LNCaP clone FGC (cell line): ENCODE data around the gene FOXP1.

Source experiments
- DNase-seq: peaks from one replicate; pipeline ENCODE4 v3.0.0-alpha.2; 2011; ENCODE audit warnings: low read depth
- H3K4me3 ChIP-seq: 2 replicates; pipeline ENCODE4 v1.5.1; 2011; ENCODE audit warnings: mild to moderate bottlenecking, low read depth, low read length, control low read depth
- CTCF ChIP-seq: IDR thresholded peaks from 2 replicates; pipeline ENCODE4 v1.5.1; 2012; ENCODE audit warnings: mild to moderate bottlenecking; ENCODE audit not compliant: control insufficient read depth, insufficient read depth; ENCODE audit errors: extremely low read depth

FOXP1 gene

GRCh38 chr3:71566776-71567175 is 16.8 kb downstream of the FOXP1 start:
- TF ChIP-seq CTCF, result no peak
- no peak overlapping the region for H3K4me3 ChIP-seq

GRCh38 chr3:71565976-71566375 is 17.6 kb downstream of the FOXP1 start:
- TF ChIP-seq CTCF, result no peak
- no peak overlapping the region for H3K4me3 ChIP-seq
- DNase-seq, result no peak

More at GRCh38 chr3:71566776-71567175, 16.8 kb downstream of the FOXP1 start:
- DNase-seq, result no peak

- DNase-seq, result no peak
- TF ChIP-seq CTCF, result no peak
- no peak overlapping the region for H3K4me3 ChIP-seq
These were observed 18.2 kb downstream of the FOXP1 start for GRCh38 chr3:71565316-71565715.

GRCh38 chr3:71564361-71564760 is 19.2 kb downstream of the FOXP1 start:
- H3K4me3 ChIP-seq, result no peak overlapping the region
- DNase-seq, result no peak
- TF ChIP-seq CTCF, result no peak

- no peak for TF ChIP-seq CTCF
- DNase-seq, result no peak
- H3K4me3 ChIP-seq, result no peak overlapping the region
These were observed 19.7 kb downstream of the FOXP1 start for GRCh38 chr3:71563827-71564226.

GRCh38 chr3:71562938-71563337 is 20.6 kb downstream of the FOXP1 start:
- TF ChIP-seq CTCF, result no peak
- H3K4me3 ChIP-seq, result no peak overlapping the region
- no peak for DNase-seq

GRCh38 chr3:71560665-71561064 is 22.9 kb downstream of the FOXP1 start:
- no peak for DNase-seq
- TF ChIP-seq CTCF, result no peak
- H3K4me3 ChIP-seq, result no peak overlapping the region
